GM13977 (cell line): ENCODE measurements around the gene TNNT3.
"Not testable (repeated sequence)": the region's sequence is repeated elsewhere in the genome, so short reads cannot be mapped to it uniquely, and the experiment has no call there.

Experiments used
- DNase-seq: peaks from one replicate; pipeline ENCODE4 v3.0.0; 2012; ENCODE audit warnings: low spot score
- in situ Hi-C: fragments of 300-500 bp; cut with MboI; formaldehyde crosslinking; loops from one replicate; pipeline ENCODE4 v1.12.0; 2022; ENCODE audit warnings: low sequenced_read_pairs, low pct_unique_long_range_greater_than_20kb, mixed read lengths, inconsistent platforms; ENCODE audit not compliant: unreplicated experiment
- TF ChIP-seq, protein P1 (sequence below): IDR thresholded peaks from 2 replicates; pipeline ENCODE4 v1.5.1; 2012; ENCODE audit warnings: mild to moderate bottlenecking, control low read depth; ENCODE audit not compliant: insufficient read depth; ENCODE audit errors: extremely low read depth, missing control alignments

Gene TNNT3

GRCh38 chr11:1937616-1938342, 18.3 kb downstream of the TNNT3 start:
- in situ Hi-C loops, result no loop called here
- TF ChIP-seq, protein P1, sequence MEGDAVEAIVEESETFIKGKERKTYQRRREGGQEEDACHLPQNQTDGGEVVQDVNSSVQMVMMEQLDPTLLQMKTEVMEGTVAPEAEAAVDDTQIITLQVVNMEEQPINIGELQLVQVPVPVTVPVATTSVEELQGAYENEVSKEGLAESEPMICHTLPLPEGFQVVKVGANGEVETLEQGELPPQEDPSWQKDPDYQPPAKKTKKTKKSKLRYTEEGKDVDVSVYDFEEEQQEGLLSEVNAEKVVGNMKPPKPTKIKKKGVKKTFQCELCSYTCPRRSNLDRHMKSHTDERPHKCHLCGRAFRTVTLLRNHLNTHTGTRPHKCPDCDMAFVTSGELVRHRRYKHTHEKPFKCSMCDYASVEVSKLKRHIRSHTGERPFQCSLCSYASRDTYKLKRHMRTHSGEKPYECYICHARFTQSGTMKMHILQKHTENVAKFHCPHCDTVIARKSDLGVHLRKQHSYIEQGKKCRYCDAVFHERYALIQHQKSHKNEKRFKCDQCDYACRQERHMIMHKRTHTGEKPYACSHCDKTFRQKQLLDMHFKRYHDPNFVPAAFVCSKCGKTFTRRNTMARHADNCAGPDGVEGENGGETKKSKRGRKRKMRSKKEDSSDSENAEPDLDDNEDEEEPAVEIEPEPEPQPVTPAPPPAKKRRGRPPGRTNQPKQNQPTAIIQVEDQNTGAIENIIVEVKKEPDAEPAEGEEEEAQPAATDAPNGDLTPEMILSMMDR, result no peak
- peak; percentile 20 for DNase-seq

GRCh38 chr11:1938343-1939005, 19.0 kb downstream of the TNNT3 start:
- DNase-seq, result peak; percentile 17
- TF ChIP-seq, protein P1, result no peak
- in situ Hi-C loops, result no loop called here

- TF ChIP-seq, protein P1, result no peak
- peak; percentile 53 for DNase-seq
- in situ Hi-C loops, result no loop called here
These were observed 19.6 kb downstream of the TNNT3 start for GRCh38 chr11:1939006-1939625.

DNA sequence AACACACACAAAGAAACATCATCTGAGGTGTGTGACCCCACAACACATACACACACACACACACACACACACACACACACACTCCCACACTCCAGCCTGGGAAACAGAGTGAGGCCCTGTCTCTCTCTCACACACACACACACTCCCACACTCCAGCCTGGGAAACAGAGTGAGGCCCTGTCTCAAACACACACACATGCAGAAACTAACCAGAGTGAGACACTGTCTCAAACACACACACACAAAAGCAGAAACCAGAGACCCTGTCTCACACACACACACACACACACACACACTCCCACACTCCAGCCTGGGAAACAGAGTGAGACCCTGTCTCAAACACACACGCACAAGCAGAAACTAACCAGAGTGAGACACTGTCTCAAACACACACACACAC, 20.3 kb downstream of the TNNT3 start:
- DNase-seq, in situ Hi-C loops: not testable (repeated sequence)

GRCh38 chr11:1942558-1943260, 23.2 kb downstream of the TNNT3 start:
- in situ Hi-C loops, result no loop called here
- DNase-seq, result no peak
- TF ChIP-seq, protein P1, result no peak

GRCh38 chr11:1943576-1943975, 24.1 kb downstream of the TNNT3 start:
- TF ChIP-seq, protein P1, result no peak
- DNase-seq, result no peak
- in situ Hi-C loops, result no loop called here
